Measurements from ENCODE around the gene ANGPTL3. TPM values are rescaled to one million over a fixed set of nuclear protein-coding genes. Genes with fewer than 3 reads are reported as not detected.

The ANGPTL3 gene
- total RNA-seq, 1 experiment from 2014 or later, result not detected

DNA sequence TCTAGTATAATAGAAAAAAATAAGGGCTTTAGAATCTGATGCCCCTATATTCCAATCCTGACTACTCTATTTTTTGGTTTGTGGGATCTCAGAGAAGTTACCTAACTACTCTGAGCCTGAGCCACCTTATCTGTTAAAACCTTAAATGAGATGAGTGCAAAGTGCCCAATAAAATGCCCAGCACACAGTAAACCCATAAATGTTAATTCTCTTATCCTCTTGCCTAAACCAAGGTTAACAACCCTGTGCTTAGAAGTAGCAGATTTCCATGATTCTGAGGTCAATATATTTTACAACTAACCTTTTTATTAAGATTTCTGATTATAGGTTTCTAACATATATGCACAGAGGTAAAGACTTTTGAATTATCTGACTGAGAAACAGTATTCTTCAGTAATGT lies 55.1 kb downstream of the ANGPTL3 start:
- no TSS peak for BruUV-seq (replicated peaks)
- CTCF ChIA-PET, result no interaction called here
- Mint-ChIP-seq H3K9me3 (ENCODE audit: unreplicated experiment) (no peaks in the 10 kb centered on the region), H3K27ac (ENCODE audit: low read depth, unreplicated experiment) (no peak overlapping the region), H3K4me1 (ENCODE audit: insufficient read depth, unreplicated experiment) (peaks cover 6% of the 10 kb centered on the region), H3K4me3 (ENCODE audit: unreplicated experiment) (no peak overlapping the region), H3K36me3 (ENCODE audit: insufficient read depth, unreplicated experiment) (peaks cover 15% of the 10 kb centered on the region), H3K27me3 (ENCODE audit: insufficient read depth, unreplicated experiment) (no peaks in the 10 kb centered on the region)
- TF ChIP-seq, protein P1, sequence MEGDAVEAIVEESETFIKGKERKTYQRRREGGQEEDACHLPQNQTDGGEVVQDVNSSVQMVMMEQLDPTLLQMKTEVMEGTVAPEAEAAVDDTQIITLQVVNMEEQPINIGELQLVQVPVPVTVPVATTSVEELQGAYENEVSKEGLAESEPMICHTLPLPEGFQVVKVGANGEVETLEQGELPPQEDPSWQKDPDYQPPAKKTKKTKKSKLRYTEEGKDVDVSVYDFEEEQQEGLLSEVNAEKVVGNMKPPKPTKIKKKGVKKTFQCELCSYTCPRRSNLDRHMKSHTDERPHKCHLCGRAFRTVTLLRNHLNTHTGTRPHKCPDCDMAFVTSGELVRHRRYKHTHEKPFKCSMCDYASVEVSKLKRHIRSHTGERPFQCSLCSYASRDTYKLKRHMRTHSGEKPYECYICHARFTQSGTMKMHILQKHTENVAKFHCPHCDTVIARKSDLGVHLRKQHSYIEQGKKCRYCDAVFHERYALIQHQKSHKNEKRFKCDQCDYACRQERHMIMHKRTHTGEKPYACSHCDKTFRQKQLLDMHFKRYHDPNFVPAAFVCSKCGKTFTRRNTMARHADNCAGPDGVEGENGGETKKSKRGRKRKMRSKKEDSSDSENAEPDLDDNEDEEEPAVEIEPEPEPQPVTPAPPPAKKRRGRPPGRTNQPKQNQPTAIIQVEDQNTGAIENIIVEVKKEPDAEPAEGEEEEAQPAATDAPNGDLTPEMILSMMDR (IDR thresholded peaks at IDR 0.05; ENCODE audit: unreplicated experiment), result no peak
- POLR2A ChIA-PET, result no interaction called here
- intact Hi-C loops (cut with micrococcal nuclease), result no loop called here
- no peak for DNase-seq (ENCODE audit: unreplicated experiment)

DNA sequence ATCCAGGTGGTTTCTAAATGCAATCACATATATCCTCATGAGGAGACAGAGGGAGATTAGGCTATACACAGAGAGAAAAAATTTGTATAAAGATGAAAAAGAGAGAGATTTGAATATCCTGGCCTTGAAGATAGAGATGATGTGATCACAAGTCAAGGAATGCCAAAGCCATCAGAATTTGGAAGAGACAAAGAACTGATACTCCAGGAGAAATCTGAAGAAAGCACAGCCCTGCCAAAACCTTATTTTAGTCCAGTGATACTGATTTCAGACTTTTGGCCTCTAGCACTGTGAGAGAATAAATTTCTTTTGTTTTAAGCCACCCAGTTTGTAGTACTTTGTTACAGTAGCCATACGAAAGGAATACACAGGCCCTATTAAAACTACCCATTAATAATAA lies 57.4 kb downstream of the ANGPTL3 start:
- H3K9me3 Mint-ChIP-seq (ENCODE audit: unreplicated experiment), result no peaks in the 10 kb centered on the region
- no peak overlapping the region for H3K27ac Mint-ChIP-seq (ENCODE audit: low read depth, unreplicated experiment)
- BruUV-seq (replicated peaks), result no TSS peak

More for the DNA sequence above, 57.4 kb downstream of the ANGPTL3 start:
- TF ChIP-seq, protein P1 (IDR thresholded peaks at IDR 0.05; ENCODE audit: unreplicated experiment), result no peak
- intact Hi-C loops (cut with micrococcal nuclease), result no loop called here
- Mint-ChIP-seq H3K4me3 (ENCODE audit: unreplicated experiment) (no peak overlapping the region), H3K4me1 (ENCODE audit: insufficient read depth, unreplicated experiment) (peaks cover 6% of the 10 kb centered on the region), H3K36me3 (ENCODE audit: insufficient read depth, unreplicated experiment) (peaks cover 18% of the 10 kb centered on the region), H3K27me3 (ENCODE audit: insufficient read depth, unreplicated experiment) (no peaks in the 10 kb centered on the region)
- ChIA-PET POLR2A (no interaction called here), CTCF (no interaction called here)
- no peak for DNase-seq (ENCODE audit: unreplicated experiment)

Other genes starting within 250 kb of the ANGPTL3 start
- gene USP1, start 160.5 kb upstream of the ANGPTL3 start, total RNA-seq (2022), result 32.8 and 47.2 TPM in 2 replicates
- gene DOCK7, start 90.9 kb downstream of the ANGPTL3 start, total RNA-seq (2022), result 46.9 and 49.7 TPM in 2 replicates
- gene ATG4C, start 186.6 kb downstream of the ANGPTL3 start, total RNA-seq (2022), result 6.3 and 6.5 TPM in 2 replicates

All from MCF 10A (cell line).